Stomach (tissue), 9 donors: ENCODE measurements around the gene TRMT2A. TPM values are rescaled to one million over a fixed set of nuclear protein-coding genes. Genes with fewer than 3 reads are reported as not detected.

Experiments
- DNase-seq, 2 donors: peaks; one replicate each; pipeline versions ENCODE4 v3.0.0 to v3.0.0-alpha.2; 2013 to 2019
- H3K27ac ChIP-seq, 5 donors: fragments of 200-600 bp in 4 of 5; sonication (generic) in 4 of 5; one replicate each; pipeline ENCODE4 v1.5.1; 2013 to 2019; ENCODE audit warnings: mild to moderate bottlenecking in 1 of 5, moderate library complexity in 1 of 5
- H3K27me3 ChIP-seq, 3 donors: fragments of 200-600 bp; sonication (generic); one replicate each; pipeline ENCODE4 v1.5.1; 2017 to 2019; ENCODE audit warnings: mixed run types in 1 of 3
- H3K36me3 ChIP-seq, 4 donors: fragments of 200-600 bp; sonication (generic); 1 replicate in 3 of 4; 2 replicates in 1 of 4; pipeline ENCODE4 v1.5.1; 2016 to 2019
- H3K4me1 ChIP-seq, 4 donors: fragments of 200-600 bp; sonication (generic); one replicate each; pipeline ENCODE4 v1.5.1; 2016 to 2019
- H3K4me3 ChIP-seq, 4 donors: fragments of 200-600 bp; sonication (generic) in 3 of 4; one replicate each; pipeline ENCODE4 v1.5.1; 2016 to 2019; ENCODE audit warnings: mild to moderate bottlenecking in 1 of 4
- H3K9me3 ChIP-seq, 4 donors: fragments of 200-600 bp; sonication (generic); one replicate each; pipeline ENCODE4 v1.5.1; 2016 to 2019
- EP300 ChIP-seq: sonication (generic); formaldehyde crosslinking; IDR thresholded peaks from one replicate; pipeline ENCODE4 v1.6.1; 2017; ENCODE audit warnings: antibody characterized with exemption
- POLR2A ChIP-seq, 4 donors: fragments of 450-650 bp; IDR thresholded peaks; one replicate each; pipeline ENCODE4 v1.6.1; 2016; ENCODE audit warnings: antibody characterized with exemption in 4 of 4, control low read depth in 2 of 4, mild to moderate bottlenecking in 1 of 4, moderate library complexity in 1 of 4
- POLR2AphosphoS5 ChIP-seq, 3 donors: sonication (generic); formaldehyde crosslinking; IDR thresholded peaks; one replicate each; pipeline ENCODE4 v1.6.1; 2016; ENCODE audit warnings: antibody characterized with exemption in 3 of 3
- WGBS, 5 donors: extraction: QIAGEN DNeasy Blood & Tissue Kit in 3 of 5; methylation state at CpG; one replicate each; pipeline versions ENCODE4 v1.1.5 to v1.1.7; 2013 to 2018; 5-methylcytosine and 5-hydroxymethylcytosine counted together
- intact Hi-C: fragments of 100-400 bp; cut with DNase I; formaldehyde crosslinking; loops from one replicate; pipeline ENCODE4 v1.15.1; 2023; ENCODE audit warnings: low total_unique reads
- polyA plus RNA-seq, 3 donors: library from polyadenylated mRNA; stranded (reverse); fragments of 200-250 nt; gene quantifications; one replicate each; pipeline ENCODE4 v1.2.3, GENCODE V29; 2013
- small RNA-seq, 4 donors: library from RNA; depleted of rRNA; stranded (forward); fragments of <200 nt; gene quantifications; one replicate each; pipeline ENCODE3, GENCODE V24; 2016
- total RNA-seq, 5 donors: library from RNA; depleted of rRNA; stranded (reverse); fragments of >200 nt; gene quantifications; one replicate each; pipeline versions ENCODE4 v1.1.0 to v1.2.3, GENCODE V29; 2014 to 2016
- TF ChIP-seq, protein P1 (sequence below), 7 experiments: fragments of 450-650 bp in 4 of 7; fragments of 200-600 bp in 3 of 7; sonication (generic) in 3 of 7; IDR thresholded peaks; one replicate each; pipeline ENCODE4 v1.5.1; 2016 to 2019; ENCODE audit warnings: antibody characterized with exemption in 7 of 7, control low read depth in 2 of 7, mild to moderate bottlenecking in 1 of 7
- donor health status: healthy with polysubstance abuse.
- donor health status: Bipolar disorder and iron deficiency.
- donor health status: healthy.

TRMT2A gene
- total and polyA plus RNA-seq, 8 donors = 17.9 to 143 (median 62.6) TPM

DNA sequence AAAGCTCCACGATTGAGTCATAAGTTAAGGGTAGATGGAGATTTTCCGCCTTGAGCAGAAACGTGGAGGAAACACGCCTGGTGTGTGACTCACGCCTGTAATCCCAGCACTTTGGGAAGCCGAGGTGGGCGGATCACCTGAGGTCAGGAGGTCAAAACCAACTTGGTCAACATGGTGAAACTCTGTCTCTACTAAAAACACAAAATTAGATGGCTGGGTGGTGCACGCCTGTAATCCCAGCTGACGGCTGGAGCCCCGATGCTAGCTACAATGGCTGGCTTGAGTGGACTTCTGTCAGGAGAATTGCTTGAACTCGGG, 54.3 kb downstream of the TRMT2A start:
- intact Hi-C loops = no loop called here
- peaks cover 28 to 86% (median 81%) of the 10 kb centered on the region in 4 donors for H3K36me3 ChIP-seq
- 77 to 84% (median 83%) methylated on average over 11 of the region's 11 CpGs for WGBS, 5 donors

DNA sequence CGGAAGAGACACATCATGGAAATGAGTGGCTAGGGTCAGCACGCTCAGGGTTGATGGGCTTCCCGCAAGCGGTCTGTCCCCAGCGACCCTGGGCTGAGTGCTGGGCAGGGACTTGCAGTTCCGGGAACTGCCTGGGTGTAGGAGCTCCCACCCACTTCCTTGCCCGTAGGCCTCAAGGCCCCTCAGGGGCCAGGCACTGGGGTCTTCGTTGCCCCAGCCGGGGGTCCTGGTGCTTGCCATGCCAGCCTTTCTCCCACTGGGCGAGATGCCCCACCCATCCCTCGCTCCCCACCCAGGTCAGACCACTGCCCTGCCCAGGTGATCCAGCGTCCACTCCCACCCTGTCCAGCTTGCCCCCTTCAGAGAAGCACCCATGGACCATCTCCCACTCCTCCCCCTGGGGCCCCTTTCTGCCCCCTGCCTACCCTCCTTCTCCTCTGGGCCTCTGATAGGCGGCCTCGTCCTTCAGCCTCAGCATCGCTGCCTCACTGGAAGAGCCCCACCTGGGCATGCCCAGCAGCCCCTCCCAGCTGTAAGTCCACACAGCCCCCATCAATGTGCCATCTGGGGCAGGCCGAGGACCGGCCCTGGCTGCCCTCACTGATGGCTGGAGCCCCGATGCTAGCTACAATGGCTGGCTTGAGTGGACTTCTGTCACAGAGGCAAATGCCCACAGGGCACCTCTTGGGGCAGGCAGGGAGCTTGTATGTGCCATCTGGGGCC, 54.8 kb downstream of the TRMT2A start:
- peaks cover 33 to 91% (median 86%) of the 10 kb centered on the region in 4 donors for H3K36me3 ChIP-seq

More for the DNA sequence above, 54.3 kb downstream of the TRMT2A start:
- DNase-seq = no peak
- TF ChIP-seq, protein P1, sequence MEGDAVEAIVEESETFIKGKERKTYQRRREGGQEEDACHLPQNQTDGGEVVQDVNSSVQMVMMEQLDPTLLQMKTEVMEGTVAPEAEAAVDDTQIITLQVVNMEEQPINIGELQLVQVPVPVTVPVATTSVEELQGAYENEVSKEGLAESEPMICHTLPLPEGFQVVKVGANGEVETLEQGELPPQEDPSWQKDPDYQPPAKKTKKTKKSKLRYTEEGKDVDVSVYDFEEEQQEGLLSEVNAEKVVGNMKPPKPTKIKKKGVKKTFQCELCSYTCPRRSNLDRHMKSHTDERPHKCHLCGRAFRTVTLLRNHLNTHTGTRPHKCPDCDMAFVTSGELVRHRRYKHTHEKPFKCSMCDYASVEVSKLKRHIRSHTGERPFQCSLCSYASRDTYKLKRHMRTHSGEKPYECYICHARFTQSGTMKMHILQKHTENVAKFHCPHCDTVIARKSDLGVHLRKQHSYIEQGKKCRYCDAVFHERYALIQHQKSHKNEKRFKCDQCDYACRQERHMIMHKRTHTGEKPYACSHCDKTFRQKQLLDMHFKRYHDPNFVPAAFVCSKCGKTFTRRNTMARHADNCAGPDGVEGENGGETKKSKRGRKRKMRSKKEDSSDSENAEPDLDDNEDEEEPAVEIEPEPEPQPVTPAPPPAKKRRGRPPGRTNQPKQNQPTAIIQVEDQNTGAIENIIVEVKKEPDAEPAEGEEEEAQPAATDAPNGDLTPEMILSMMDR (IDR thresholded peaks at IDR 0.05) = no peak
- no peak for TF ChIP-seq EP300
- no peak for TF ChIP-seq POLR2AphosphoS5 (IDR thresholded peaks at IDR 0.05)
- no peak for TF ChIP-seq POLR2A (IDR thresholded peaks at IDR 0.05)
- Histone ChIP-seq H3K4me1 (no peaks in the 10 kb centered on the region), H3K4me3 (no peak overlapping the region), H3K27ac (no peak overlapping the region), H3K9me3 (no peaks in the 10 kb centered on the region), H3K27me3 (no peaks in the 10 kb centered on the region)

More for the DNA sequence above, 54.8 kb downstream of the TRMT2A start:
- Histone ChIP-seq H3K27me3 (no peaks in the 10 kb centered on the region), H3K4me3 (no peak overlapping the region), H3K9me3 (no peaks in the 10 kb centered on the region), H3K4me1 (no peaks in the 10 kb centered on the region), H3K27ac (no peak overlapping the region)
- intact Hi-C loops = no loop called here
- TF ChIP-seq EP300 (no peak), POLR2AphosphoS5 (IDR thresholded peaks at IDR 0.05) (no peak), POLR2A (IDR thresholded peaks at IDR 0.05) (no peak)
- TF ChIP-seq, protein P1 (IDR thresholded peaks at IDR 0.05) = no peak
- no peak for DNase-seq
- 88 to 96% (median 94%) methylated on average over 11 to 18 of the region's 18 CpGs for WGBS, 5 donors

Small RNAs within 50 kb of the gene (small RNA-seq; reads per million reads assigned to genes)
- gene MIR6816 (0 to 0.14 (median 0) reads per million in 4 donors), gene RF00017 (0 reads per million in 4 donors), gene RF00599 (0 reads per million in 4 donors)

Other genes with a start within 250 kb of the TRMT2A start
- 100 to 1,000 TPM in 2 of 5 donors, 10 to 100 TPM in 3; 25.1 to 137 (median 87.9) TPM for gene COMT, start 175.5 kb downstream of the TRMT2A start, total RNA-seq
- 100 to 1,000 TPM; 103 to 174 (median 103) TPM for gene COMT, start 175.5 kb downstream of the TRMT2A start, polyA plus RNA-seq
- 10 to 100 TPM in 4 of 5 donors, 1 to 10 TPM in 1; 6.4 to 59.4 (median 25.3) TPM for gene TXNRD2, start 175.4 kb downstream of the TRMT2A start, total RNA-seq
- gene TXNRD2, start 175.4 kb downstream of the TRMT2A start, polyA plus RNA-seq = 10 to 100 TPM; 35.1 to 69.5 (median 57.7) TPM
- 10 to 100 TPM; 11.2 to 51.3 (median 27.8) TPM for gene ARVCF, start 100.4 kb downstream of the TRMT2A start, total RNA-seq
- 10 to 100 TPM in 2 of 3 donors, 1 to 10 TPM in 1; 3.5 to 15.4 (median 10.2) TPM for gene ARVCF, start 100.4 kb downstream of the TRMT2A start, polyA plus RNA-seq
- 10 to 100 TPM; 18.1 to 38.8 (median 27.2) TPM for gene TANGO2, start 96.1 kb downstream of the TRMT2A start, total RNA-seq
- gene TANGO2, start 96.1 kb downstream of the TRMT2A start, polyA plus RNA-seq = 10 to 100 TPM; 13.8 to 37.7 (median 26.0) TPM
- 10 to 100 TPM; 25.1 to 55.4 (median 48.5) TPM for gene DGCR8, start 37.0 kb downstream of the TRMT2A start, total RNA-seq
- gene DGCR8, start 37.0 kb downstream of the TRMT2A start, polyA plus RNA-seq = 10 to 100 TPM in 1 of 3 donors, 1 to 10 TPM in 2; 7.8 to 13.8 (median 9.3) TPM
- 100 to 1,000 TPM in 3 of 5 donors, 10 to 100 TPM in 2; 23.9 to 200 (median 127) TPM for gene RANBP1, start 1.1 kb downstream of the TRMT2A start, total RNA-seq
- gene RANBP1, start 1.1 kb downstream of the TRMT2A start, polyA plus RNA-seq = 10 to 100 TPM; 72.8 to 93.5 (median 90.3) TPM
- 100 to 1,000 TPM in 1 of 5 donors, 10 to 100 TPM in 3, 1 to 10 TPM in 1; 4.2 to 228 (median 23.6) TPM for gene ZDHHC8, start 14.6 kb upstream of the TRMT2A start, total RNA-seq
- gene ZDHHC8, start 14.6 kb upstream of the TRMT2A start, polyA plus RNA-seq = 10 to 100 TPM in 1 of 3 donors, 1 to 10 TPM in 2; 3.2 to 22.8 (median 9.7) TPM
- 10 to 100 TPM in 1 of 5 donors, 1 to 10 TPM in 1, under 1 TPM in 2, not detected in 1; 0.37 to 40.8 (median 2.1) TPM for gene CCDC188, start 33.8 kb upstream of the TRMT2A start, total RNA-seq
- 1 to 10 TPM in 1 of 3 donors, under 1 TPM in 2; 0.10 to 2.7 (median 0.76) TPM for gene CCDC188, start 33.8 kb upstream of the TRMT2A start, polyA plus RNA-seq
- gene RTN4R, start 151.1 kb upstream of the TRMT2A start, total RNA-seq = 1 to 10 TPM in 1 of 5 donors, under 1 TPM in 1, not detected in 3; 0.92 to 1.7 TPM
- gene RTN4R, start 151.1 kb upstream of the TRMT2A start, polyA plus RNA-seq = 1 to 10 TPM; 1.4 to 2.2 (median 2.0) TPM
- 100 to 1,000 TPM in 1 of 5 donors, 10 to 100 TPM in 4; 21.4 to 148 (median 46.1) TPM for gene DGCR6L, start 202.8 kb upstream of the TRMT2A start, total RNA-seq
- gene DGCR6L, start 202.8 kb upstream of the TRMT2A start, polyA plus RNA-seq = 10 to 100 TPM; 81.5 to 88.3 (median 83.3) TPM